Measurements from ENCODE around the gene REEP6. TPM values are rescaled to one million over a fixed set of nuclear protein-coding genes. Genes with fewer than 3 reads are reported as not detected.

Gene REEP6
- polyA plus RNA-seq, 1 of the 3 experiments (the other 2 are of a cell fraction) = 9.1 TPM

- Histone ChIP-seq H3K27me3 (ENCODE audit: insufficient read depth) (no peaks in the 10 kb centered on the region), H3K9me3 (no peaks in the 10 kb centered on the region), H3K36me3 (replicated peaks in 1 of 2; ENCODE audit: control insufficient read depth in 1 of 2, insufficient read depth in 2 of 2, low read length in 1 of 2) (peaks cover 15 to 20% of the 10 kb centered on the region in 2 experiments), H3K79me2 (ENCODE audit: insufficient read depth) (peaks cover 11% of the 10 kb centered on the region), H3K4me2 (peak overlapping the region; percentile 90), H3K4me3 (ENCODE audit: low read depth in 2 of 2, low read length in 1 of 2) (peak overlapping the region; percentile 64 to 68), H3K4me1 (ENCODE audit: control insufficient read depth in 1 of 2, insufficient read depth in 2 of 2, low read depth in 1 of 2, low read length in 1 of 2) (peaks cover 3 to 30% of the 10 kb centered on the region in 2 experiments; a peak in 3 of 4 replicates), H3K27ac (ENCODE audit: low read depth in 2 of 2, low read length in 1 of 2) (peak overlapping the region in 1 of 2 experiments; percentile 75; a peak in 1 of 4 replicates), H3K9me2 (no peaks in the 10 kb centered on the region), H2AFZ (ENCODE audit: low read depth) (no peak overlapping the region), H4K20me1 (ENCODE audit: insufficient read depth) (peaks cover 52% of the 10 kb centered on the region), H3K9ac (no peak overlapping the region), H3F3A (replicated peaks; ENCODE audit: insufficient read depth) (peaks cover 48% of the 10 kb centered on the region)
- TF ChIP-seq CHD2 (IDR thresholded peaks at IDR 0.05; ENCODE audit: low read length, partially characterized antibody) = peak; percentile 94
- TF ChIP-seq GABPA (IDR thresholded peaks at IDR 0.05; ENCODE audit: low read depth) = no peak
- no peak for TF ChIP-seq TCF12 (IDR thresholded peaks at IDR 0.05)
- TF ChIP-seq NRF1 (IDR thresholded peaks at IDR 0.05; ENCODE audit: low read depth, low read length) = peak; percentile 73
- TF ChIP-seq USF2 (IDR thresholded peaks at IDR 0.05; ENCODE audit: borderline replicate concordance, low read depth, low read length) = no peak
- TF ChIP-seq NFIC (IDR thresholded peaks at IDR 0.05; ENCODE audit: borderline replicate concordance) = no peak
- TF ChIP-seq MEF2A (IDR thresholded peaks at IDR 0.05; ENCODE audit: borderline replicate concordance, low read depth) = no peak
- TF ChIP-seq FOXJ3 (CRISPR knock-in tag; IDR thresholded peaks at IDR 0.05) = no peak
- no peak for TF ChIP-seq EP300 (IDR thresholded peaks at IDR 0.05; ENCODE audit: borderline replicate concordance in 1 of 2, low read depth in 1 of 2, low read length in 1 of 2)
- TF ChIP-seq FOSL2 (IDR thresholded peaks at IDR 0.05; ENCODE audit: borderline replicate concordance, low read depth) = no peak
- TF ChIP-seq REST (IDR thresholded peaks at IDR 0.05; ENCODE audit: low read depth, low read length) = no peak; the same call in 1 of the 2 replicates
- no peak for TF ChIP-seq CTCF (IDR thresholded peaks at IDR 0.05)
- no peak for TF ChIP-seq IRF3 (IDR thresholded peaks at IDR 0.05; ENCODE audit: low read depth, low read length)
- TF ChIP-seq PBX3 (IDR thresholded peaks at IDR 0.05) = no peak
- no peak for TF ChIP-seq TEAD4 (IDR thresholded peaks at IDR 0.05; ENCODE audit: borderline replicate concordance, insufficient read depth)
- peak; percentile 99 for DNase-seq
- WGBS (ENCODE audit: low lambda C conversion rate) = 0% methylated on average over 3 of the region's 99 CpGs
- POLR2A ChIA-PET = interaction anchor here (0.6 to 1.6 kb wide), 4 partner anchors 177 to 592 kb away, joined by 3 to 10 read pairs (median 4); partner anchors contain the start of gene CIRBP
- CTCF ChIA-PET = interaction anchor here (0.8 to 2.8 kb wide), 19 partner anchors 8 to 202 kb away, joined by 3 to 21 read pairs (median 5); no protein-coding TSS in a partner anchor
Measured at GRCh38 chr19:1445932-1446712, 44.9 kb upstream of the REEP6 start.

Measured in SK-N-SH (cell line).